Measurements from ENCODE around the gene MGAT3. TPM values are rescaled to one million over a fixed set of nuclear protein-coding genes. Genes with fewer than 3 reads are reported as not detected.
"Not testable (repeated sequence)": the region's sequence is repeated elsewhere in the genome, so short reads cannot be mapped to it uniquely, and the experiment has no call there.

MGAT3 gene, protein sequence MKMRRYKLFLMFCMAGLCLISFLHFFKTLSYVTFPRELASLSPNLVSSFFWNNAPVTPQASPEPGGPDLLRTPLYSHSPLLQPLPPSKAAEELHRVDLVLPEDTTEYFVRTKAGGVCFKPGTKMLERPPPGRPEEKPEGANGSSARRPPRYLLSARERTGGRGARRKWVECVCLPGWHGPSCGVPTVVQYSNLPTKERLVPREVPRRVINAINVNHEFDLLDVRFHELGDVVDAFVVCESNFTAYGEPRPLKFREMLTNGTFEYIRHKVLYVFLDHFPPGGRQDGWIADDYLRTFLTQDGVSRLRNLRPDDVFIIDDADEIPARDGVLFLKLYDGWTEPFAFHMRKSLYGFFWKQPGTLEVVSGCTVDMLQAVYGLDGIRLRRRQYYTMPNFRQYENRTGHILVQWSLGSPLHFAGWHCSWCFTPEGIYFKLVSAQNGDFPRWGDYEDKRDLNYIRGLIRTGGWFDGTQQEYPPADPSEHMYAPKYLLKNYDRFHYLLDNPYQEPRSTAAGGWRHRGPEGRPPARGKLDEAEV
- total RNA-seq (2014; rRNA removed; shearing (Covaris generic)): 1.0 and 1.6 TPM in 2 replicates

DNA sequence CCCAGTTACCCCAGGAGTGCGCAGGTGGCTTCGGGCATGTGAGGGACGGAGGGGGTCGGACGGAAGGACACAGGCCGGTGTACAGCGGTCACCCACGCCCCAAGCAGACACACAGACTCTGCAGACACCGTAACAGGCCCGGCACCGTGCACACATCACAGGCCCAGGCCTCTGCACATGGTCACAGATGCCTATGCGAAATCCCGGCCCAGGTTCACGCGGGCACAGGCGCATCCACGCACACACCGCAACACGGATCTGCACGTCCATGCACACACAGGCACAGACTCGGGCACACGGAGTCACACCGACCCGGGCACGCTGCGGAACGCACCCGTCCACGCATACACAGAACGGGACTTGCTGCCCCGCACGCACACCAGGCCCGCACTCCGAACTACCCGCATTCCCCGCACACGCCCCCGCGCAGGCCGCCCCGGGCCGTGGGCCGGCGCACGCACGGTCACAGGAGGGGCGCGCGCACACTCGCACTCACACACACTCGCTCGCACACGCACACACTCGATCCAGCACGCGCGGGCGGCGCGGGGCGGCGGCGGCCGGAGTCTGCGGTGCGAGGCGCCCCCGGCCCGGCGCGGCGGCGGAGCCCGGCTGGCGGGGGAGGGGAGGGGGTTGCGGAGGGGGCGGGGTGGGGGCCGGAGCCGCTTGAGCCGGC lies at the start of gene MGAT3:
Gene MGAT3 (plus strand): TSS at position 491 of the 676 bp plus-strand sequence. CDS start 30,336 bp downstream, outside the sequence.
- DNase-seq (ENCODE audit: low spot score): no peak

DNA sequence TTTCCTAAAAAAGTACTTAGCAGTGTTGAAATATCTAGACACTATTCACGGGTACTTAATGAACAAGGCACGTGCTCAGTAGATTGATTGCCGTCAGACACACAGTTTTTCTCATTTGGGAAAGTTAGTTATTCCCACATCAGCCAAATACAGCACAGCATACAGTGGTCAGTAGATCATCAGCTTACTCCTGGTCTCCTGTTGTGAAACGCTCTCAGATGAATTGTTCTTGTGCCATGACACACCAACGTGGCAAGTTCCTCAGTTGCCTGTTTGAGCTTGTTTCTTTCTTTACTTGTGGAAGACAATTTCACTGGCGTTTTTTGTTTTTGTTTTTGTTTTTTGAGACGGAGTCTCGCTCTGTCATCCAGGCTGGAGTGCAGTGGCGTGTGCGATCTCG lies 48.6 kb upstream of the MGAT3 start:
- DNase-seq (ENCODE audit: low spot score): no peak

DNA sequence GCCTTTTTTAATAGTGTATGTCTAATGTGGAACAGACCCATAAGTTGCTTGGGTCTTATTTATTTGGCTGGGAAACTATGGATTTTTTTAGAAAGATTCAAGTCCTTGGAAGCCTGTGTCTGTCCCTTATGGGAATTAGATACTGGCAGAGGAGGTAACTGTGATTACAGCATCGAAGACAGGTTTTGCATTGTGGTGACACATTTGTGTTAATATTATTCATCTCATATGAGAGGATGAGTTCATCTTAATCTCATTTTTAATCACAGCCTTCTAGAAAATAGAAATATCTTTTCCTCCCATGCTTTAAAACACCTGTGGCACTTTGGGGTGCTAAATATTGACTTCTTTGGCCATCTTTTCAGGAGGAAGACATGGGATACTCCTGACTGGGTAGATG lies 48.0 kb upstream of the MGAT3 start:
- DNase-seq (ENCODE audit: low spot score): no peak

DNA sequence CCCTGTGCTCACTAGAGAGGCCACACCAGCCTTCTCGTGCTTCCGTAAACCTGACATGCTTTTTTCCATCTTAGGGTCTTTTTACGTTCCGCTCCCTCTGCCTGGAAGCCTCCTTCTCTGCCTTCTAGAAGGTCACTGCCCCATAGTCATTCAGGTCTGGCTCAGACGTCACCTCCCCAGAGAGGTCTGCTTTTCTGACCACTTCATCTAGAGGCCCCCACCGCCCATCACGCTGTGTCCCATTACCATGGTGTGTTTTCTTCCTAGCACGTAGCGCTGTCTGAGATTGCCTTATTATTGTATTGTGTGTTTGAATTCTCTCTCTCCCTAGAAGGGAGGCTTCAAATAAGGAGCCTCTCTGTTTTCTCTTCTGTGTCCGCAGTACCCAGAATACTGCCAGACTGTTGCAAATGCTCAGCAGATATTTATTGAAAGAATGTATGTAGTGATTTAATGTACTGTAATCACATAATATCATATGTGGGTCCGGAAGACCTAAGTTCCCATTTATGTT lies 47.2 kb upstream of the MGAT3 start:
- DNase-seq (ENCODE audit: low spot score): no peak

DNA sequence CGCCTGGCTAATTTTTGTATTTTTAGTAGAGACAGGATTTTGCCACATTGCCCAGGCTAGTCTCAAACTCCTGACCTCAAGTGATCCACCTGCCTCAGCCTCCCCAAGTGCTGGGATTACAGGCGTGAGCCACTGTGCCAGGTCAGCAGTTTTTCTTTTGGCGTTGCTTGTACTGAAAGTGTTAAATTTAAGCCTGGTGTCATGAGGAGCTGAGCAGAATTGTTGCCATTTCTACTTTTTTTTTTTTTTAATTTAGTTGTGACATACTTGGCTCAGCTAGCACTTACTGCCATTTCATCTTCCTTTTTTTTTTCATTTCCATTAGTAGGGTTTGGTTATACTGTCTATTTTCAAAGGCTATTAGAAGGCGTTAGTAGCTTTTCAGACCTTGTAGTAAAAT lies 46.5 kb upstream of the MGAT3 start:
- DNase-seq (ENCODE audit: low spot score): no peak

DNA sequence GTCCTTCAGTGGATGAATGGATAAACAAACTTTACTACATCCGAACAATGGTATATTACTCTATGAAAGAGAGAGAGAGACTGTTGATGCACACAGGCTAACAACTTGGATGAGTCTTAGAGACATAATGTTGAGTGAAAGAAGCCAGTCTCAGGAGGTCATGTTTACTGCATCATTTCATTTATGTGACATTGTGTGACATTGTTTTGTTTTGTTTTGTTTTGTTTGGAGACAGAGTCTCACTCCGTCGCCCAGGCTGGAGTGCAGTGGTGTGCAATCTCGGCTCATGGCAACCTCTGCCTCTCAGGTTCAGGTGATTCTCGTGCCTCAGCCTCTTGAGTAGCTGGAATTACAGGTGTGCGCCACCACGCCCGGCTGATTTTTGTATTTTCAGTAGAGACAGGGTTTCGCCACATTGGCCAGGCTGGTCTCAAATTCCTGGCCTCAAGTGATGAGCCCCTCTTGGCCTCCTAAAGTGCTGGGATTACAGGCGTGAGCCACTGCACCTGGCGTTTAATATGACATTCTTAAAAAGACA lies 44.9 kb upstream of the MGAT3 start:
- not testable (repeated sequence) for DNase-seq (ENCODE audit: low spot score)

DNA sequence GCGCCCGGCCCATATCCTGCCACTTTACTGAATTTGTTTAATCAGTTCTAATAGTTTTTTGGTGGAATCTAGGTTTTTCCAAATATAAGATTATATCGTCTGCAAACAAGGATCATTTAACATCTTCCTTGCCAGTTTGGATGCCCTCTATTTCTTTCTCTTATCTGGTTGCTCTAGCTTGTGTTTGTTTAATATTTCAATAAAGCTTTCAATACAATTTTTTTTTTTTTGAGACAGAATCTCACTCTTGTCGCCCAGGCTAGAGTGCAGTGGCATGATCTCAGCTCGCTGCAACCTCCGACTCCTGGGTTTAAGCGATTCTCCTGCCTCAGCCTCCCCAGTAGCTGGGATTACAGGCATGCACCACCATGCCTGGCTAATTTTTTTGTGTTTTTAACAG lies 43.6 kb upstream of the MGAT3 start:
- not testable (repeated sequence) for DNase-seq (ENCODE audit: low spot score)

DNA sequence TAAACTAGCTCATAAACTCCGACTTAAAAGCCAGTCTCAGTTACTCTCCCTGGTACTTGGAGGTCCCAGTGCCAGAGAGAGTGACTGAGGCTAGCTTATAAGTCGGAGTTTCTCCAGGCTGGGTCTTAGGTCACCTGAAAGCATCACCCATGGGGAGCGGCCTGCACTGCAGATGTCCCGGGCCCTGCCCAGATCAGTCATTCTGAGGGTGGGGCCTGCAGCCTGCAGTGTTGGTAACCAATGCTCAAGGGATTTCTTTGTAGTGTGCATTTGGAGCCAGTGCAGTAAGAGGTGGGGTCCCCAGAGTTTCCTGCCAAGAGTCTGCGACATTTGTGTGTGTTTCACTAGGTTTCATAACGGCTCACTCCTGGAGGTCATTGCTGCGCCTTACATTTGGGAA lies 42.4 kb upstream of the MGAT3 start:
- DNase-seq (ENCODE audit: low spot score): no peak

DNA sequence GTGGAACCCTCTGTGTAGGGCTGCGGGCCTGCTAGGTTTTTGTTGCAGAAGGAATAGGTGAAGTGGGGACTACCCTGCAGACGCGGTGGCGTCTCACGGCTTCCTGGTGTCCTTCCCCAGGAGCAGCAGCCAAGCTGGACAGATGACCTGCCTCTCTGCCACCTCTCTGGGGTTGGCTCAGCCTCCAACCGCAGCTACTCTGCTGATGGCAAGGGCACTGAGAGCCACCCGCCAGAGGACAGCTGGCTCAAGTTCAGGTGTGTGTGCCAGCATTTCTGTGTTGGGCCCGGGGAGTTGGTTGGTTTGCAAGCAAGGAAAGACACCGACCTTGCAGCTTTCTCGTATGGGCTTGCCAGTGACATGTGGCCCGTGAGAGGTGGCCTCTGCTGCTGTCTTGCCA lies 41.9 kb upstream of the MGAT3 start:
- DNase-seq (ENCODE audit: low spot score): no peak

DNA sequence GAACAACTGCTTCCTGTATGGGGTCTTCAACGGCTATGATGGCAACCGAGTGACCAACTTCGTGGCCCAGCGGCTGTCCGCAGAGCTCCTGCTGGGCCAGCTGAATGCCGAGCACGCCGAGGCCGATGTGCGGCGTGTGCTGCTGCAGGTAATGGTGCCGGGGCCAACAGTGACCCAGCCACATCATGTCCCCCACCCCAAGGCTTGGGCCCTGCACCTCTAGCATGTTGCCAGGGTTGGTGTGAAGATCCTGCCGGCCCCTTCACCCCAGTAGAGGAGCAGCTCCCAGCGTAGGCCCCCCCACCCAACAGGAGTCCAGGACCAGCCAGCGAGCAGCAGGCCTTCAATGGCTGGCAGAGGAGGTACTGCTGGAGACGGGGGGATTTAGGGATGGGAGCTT lies 41.3 kb upstream of the MGAT3 start:
- no peak for DNase-seq (ENCODE audit: low spot score)

DNA sequence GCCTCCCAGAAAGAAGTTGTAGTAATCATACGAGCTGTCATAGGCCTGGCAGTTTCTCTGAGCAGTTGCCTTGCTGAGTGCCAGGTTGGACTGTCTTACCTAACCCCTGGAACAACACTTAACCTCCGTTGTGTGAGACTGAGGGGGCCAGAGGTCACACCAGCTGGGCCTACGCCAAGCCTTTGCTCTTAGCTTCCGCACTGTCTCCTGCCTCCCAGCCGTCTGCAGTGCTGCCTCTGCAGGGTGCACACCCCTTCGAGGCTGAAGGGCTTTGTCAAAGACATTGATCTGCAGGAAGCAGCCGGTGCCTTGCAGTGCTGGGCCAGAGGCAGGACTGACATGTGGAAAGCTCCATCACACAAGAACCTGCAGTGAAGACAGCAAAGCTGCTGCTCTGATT lies 40.5 kb upstream of the MGAT3 start:
- no peak for DNase-seq (ENCODE audit: low spot score)

DNA sequence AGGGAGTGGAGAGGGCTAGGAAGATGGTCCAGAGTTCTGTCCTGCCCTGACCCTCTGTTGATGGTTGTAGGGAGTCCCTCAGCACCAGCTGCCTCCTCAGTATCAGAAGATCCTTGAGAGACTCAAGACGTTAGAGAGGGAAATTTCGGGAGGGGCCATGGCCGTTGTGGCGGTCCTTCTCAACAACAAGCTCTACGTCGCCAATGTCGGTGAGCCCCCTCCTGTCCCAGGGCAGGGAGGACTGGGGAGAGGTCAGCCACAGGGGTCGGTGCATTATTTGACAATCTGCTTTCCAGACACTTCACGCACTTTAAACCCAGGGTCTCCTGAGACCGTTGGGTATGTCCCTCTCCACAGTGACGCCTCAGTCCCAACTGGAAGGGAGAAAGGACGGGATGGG lies 39.2 kb upstream of the MGAT3 start:
- no peak for DNase-seq (ENCODE audit: low spot score)

DNA sequence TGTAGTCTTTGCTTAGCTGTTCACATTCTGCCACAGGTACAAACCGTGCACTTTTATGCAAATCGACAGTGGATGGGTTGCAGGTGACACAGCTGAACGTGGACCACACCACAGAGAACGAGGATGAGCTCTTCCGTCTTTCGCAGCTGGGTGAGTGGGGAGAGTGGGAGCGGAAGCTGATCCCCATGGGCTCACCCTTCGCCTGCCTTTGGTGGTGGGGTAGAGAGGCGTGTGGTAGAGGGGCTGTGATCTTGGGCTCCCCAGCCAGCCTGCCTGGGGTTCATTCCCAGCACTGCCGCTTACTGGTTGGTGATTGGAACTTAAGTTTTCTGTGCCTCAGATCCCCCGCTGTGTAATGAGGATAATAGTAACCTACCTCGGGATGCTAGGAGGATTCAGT lies 38.1 kb upstream of the MGAT3 start:
- DNase-seq (ENCODE audit: low spot score): no peak

DNA sequence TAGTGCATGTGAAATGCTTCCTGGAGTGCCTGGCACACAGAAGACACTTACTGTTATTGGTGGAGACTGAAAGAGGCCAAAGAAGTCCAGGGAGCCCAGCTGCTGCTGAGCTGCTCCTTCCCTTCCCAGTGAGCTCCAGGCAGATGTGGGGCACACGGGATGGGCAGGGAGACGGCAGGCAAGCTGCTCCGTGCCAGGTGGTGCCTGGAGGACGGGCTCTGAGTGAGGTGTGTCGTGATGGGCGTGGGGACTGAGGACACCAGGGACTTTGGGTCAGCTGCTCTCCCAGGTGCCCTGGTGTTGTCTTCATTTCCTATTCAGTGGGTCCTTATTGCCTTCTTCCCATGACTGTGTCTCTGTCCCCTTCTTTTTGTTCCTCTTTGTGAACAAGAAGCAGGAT lies 37.7 kb upstream of the MGAT3 start:
- no peak for DNase-seq (ENCODE audit: low spot score)

DNA sequence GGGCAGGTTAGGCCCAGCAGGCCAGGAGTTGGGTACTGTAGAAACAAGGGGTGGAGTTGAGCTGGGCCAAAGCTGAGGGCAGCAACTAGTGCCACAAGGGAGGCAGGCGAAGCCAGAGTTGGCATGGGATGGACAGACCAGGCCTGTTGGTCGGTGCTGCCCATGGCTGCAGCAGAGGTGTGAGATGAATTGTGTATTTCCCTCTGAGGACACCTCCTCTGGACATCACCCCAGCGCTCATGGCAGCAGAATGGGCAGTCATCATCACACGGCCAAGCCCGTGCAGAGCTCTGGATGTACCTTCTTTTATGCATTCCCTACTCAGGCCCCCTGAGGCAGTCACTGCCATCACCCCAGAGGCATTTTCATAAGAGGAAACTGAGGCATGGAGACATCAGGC lies 36.9 kb upstream of the MGAT3 start:
- DNase-seq (ENCODE audit: low spot score): no peak

DNA sequence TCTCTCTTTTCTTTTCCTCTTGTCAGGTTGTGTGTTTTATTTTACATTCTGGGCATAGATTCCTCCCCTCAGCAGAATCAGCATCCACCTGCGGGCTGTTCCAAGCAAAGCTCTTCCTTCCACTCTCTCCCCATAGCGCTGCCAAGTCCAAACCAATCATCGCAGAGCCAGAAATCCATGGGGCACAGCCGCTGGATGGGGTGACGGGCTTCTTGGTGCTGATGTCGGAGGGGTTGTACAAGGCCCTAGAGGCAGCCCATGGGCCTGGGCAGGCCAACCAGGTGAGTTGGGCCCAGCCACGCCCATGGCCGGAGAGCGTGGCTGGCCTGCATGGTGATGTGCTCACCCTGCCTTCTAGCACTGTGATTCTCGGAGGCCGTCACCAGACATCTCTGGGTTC lies 35.1 kb upstream of the MGAT3 start:
- DNase-seq (ENCODE audit: low spot score): no peak

DNA sequence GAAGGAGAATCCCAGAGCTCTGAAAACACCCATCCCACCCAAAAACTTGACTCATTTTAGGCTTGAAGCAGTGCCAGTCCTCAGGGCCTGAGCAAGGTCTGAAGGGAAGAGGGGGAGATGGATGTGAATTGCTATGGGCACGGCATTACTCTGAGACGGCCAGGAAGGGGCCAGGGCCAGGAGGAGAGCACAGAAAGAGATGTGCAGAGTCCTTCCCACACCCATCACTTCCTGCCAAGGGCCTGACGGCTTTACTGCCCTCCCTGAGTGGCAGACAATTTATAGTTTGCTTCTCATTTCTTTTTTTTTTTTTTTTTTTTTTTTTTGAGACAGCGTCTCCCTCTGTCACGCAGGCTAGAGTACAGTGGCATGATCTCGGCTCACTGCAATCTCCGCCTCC lies 34.7 kb upstream of the MGAT3 start:
- no peak for DNase-seq (ENCODE audit: low spot score)

DNA sequence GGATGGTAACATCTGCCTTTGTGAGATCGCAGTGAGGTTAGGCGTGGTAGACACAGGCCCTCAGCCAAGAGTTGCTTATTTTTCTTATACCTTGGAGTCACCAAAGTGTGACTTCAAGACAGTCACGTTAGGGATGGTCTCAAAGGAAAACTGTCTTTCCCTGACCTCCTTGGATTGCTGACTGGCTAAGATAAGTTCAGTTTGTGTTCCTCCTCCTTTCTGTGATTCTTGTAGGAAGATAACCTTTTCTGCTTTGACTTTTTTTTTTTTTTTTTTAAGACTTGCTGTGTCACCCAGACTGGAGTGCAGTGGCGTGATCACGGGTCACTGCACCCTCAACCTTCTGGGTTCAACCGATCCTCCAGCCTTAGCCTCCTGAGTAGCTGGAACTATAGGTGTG lies 34.1 kb upstream of the MGAT3 start:
- DNase-seq (ENCODE audit: low spot score): no peak

DNA sequence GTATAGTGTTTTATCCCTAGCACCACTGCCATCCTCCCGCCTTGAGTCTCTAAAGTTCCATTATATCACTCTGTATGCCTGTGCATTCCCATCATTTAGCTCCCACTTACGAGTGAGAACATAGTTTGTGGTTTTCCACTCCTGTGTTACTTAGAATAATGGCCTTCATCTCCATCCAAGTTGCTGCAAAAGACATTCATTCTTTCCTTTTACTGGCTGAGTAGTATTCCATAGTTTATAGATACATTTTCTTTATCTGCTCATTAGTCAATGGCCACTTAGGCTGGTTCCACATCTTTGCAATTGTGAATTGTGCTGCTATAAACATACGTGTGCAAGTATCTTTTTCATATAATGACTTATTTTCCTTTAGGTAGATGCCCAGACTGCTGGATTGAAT lies 32.8 kb upstream of the MGAT3 start:
- DNase-seq (ENCODE audit: low spot score): no peak

DNA sequence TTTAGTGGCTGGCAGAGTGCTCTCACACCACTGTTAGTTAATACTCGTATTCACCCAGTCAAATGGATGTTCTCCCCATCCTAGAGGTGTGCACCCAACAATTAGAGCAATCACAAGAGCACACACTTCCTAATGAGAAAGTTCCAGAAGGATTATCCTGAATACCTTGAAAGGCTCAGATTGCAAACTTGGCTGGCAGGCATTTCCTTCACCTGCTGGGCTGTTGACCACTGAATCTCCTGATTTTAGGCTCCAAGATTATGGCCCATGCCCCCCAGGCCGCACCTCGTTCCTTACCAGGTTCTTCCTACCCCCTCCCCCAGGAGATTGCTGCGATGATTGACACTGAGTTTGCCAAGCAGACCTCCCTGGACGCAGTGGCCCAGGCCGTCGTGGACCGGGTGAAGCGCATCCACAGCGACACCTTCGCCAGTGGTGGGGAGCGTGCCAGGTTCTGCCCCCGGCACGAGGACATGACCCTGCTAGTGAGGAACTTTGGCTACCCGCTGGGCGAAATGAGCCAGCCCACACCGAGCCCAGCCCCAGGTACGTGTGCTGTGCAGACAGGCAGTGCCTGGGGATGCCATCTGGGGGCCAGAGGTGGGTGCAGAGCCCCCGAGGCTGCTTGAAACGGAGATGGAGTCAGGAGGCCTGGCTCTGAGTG lies 30.3 kb upstream of the MGAT3 start:
- DNase-seq (ENCODE audit: low spot score): no peak

DNA sequence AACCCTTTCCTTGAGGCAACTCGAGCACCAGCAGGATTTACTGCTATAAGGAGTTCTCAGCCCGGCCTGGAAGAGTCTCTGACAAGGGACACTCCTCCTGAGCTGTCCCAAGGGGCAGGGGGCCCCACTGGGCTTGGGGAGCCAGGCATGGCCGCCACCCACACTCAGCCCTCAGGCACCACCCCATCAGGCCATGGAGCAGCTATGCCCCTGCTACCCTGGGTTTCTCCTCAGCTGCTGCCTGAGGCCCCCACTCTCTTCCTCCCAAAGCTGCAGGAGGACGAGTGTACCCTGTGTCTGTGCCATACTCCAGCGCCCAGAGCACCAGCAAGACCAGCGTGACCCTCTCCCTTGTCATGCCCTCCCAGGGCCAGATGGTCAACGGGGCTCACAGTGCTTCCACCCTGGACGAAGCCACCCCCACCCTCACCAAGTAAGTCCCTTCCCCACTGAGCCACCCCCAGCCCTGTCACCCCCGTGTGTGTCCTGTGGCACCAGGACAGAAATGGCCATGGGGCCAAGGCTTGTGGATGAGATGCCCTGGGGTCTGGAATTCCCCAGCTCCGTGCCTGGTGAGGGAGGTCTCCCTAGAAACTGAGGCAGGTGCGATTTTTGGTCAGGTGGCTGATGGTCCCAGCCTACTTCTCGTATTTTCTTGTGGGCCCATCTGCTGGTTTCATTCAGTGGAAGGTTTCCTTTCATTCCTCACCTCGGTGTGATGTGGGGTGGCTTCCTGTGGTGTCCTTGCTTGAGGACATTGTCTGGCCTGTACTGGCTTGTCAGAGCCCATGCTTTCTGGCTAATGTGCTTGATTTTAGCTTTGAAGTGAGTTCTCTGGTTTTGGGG lies 28.8 kb upstream of the MGAT3 start:
- DNase-seq (ENCODE audit: low spot score): no peak

Data from HT-29 (cell line).